B cell (primary cell): ENCODE results near the gene FAM83G.

Source experiments
- CTCF ChIP-seq: fragments of 200-600 bp; IDR thresholded peaks from one replicate; pipeline ENCODE4 v1.8.0; 2022; ENCODE audit warnings: antibody characterized with exemption, mild to moderate bottlenecking
- EZH2 ChIP-seq: IDR thresholded peaks from 2 replicates; pipeline ENCODE4 v1.6.1; 2012; ENCODE audit warnings: borderline replicate concordance, low read depth, mild to moderate bottlenecking, moderate library complexity, low read length; ENCODE audit not compliant: insufficient read depth, poor library complexity, severe bottlenecking

- no peak for TF ChIP-seq CTCF
- TF ChIP-seq EZH2: no peak
These were observed 1.6 kb downstream of the FAM83G start for GRCh38 chr17:19002805-19003542.
